ENCODE results near the gene MGAT5B.
A peak's percentile ranks its signal among the peaks of the same experiment; 100 is the strongest.

The MGAT5B gene

GRCh38 chr17:76880268-76880667 is 12.1 kb downstream of the MGAT5B start:
- DNase-seq (ENCODE audit: low spot score) = no peak

GRCh38 chr17:76880971-76881370 is 12.8 kb downstream of the MGAT5B start:
- DNase-seq (ENCODE audit: low spot score) = no peak

- no peak for DNase-seq (ENCODE audit: low spot score)
Measured at GRCh38 chr17:76881408-76881807, 13.2 kb downstream of the MGAT5B start.

- DNase-seq (ENCODE audit: low spot score) = no peak
Measured at GRCh38 chr17:76881966-76882365, 13.8 kb downstream of the MGAT5B start.

GRCh38 chr17:76883744-76884525 is 15.7 kb downstream of the MGAT5B start:
- DNase-seq (ENCODE audit: low spot score) = no peak

- no peak for DNase-seq (ENCODE audit: low spot score)
Measured at GRCh38 chr17:76884995-76885893, 17.0 kb downstream of the MGAT5B start.

- no peak for DNase-seq (ENCODE audit: low spot score)
Measured at GRCh38 chr17:76885894-76886290, 17.7 kb downstream of the MGAT5B start.

GRCh38 chr17:76886395-76886794 is 18.2 kb downstream of the MGAT5B start:
- no peak for DNase-seq (ENCODE audit: low spot score)

GRCh38 chr17:76887802-76888201 is 19.6 kb downstream of the MGAT5B start:
- peak; percentile 14 for DNase-seq (ENCODE audit: low spot score)

GRCh38 chr17:76888661-76889060 is 20.5 kb downstream of the MGAT5B start:
- DNase-seq (ENCODE audit: low spot score) = no peak

GRCh38 chr17:76889323-76889722 is 21.1 kb downstream of the MGAT5B start:
- no peak for DNase-seq (ENCODE audit: low spot score)

- no peak for DNase-seq (ENCODE audit: low spot score)
Measured at GRCh38 chr17:76892329-76892728, 24.1 kb downstream of the MGAT5B start.

GRCh38 chr17:76893623-76894334 is 25.6 kb downstream of the MGAT5B start:
- no peak for DNase-seq (ENCODE audit: low spot score)

- no peak for DNase-seq (ENCODE audit: low spot score)
Measured at GRCh38 chr17:76894842-76895241, 26.6 kb downstream of the MGAT5B start.

- DNase-seq (ENCODE audit: low spot score) = no peak
Measured at GRCh38 chr17:76897023-76897422, 28.8 kb downstream of the MGAT5B start.

GRCh38 chr17:76899414-76899813 is 31.2 kb downstream of the MGAT5B start:
- DNase-seq (ENCODE audit: low spot score) = no peak

- no peak for DNase-seq (ENCODE audit: low spot score)
Measured at GRCh38 chr17:76900723-76901122, 32.5 kb downstream of the MGAT5B start.

GRCh38 chr17:76901542-76902197 is 33.5 kb downstream of the MGAT5B start:
- DNase-seq (ENCODE audit: low spot score) = no peak

- DNase-seq (ENCODE audit: low spot score) = no peak
Measured at GRCh38 chr17:76902476-76902875, 34.3 kb downstream of the MGAT5B start.

- no peak for DNase-seq (ENCODE audit: low spot score)
Measured at GRCh38 chr17:76903631-76904030, 35.4 kb downstream of the MGAT5B start.

GRCh38 chr17:76904116-76904515 is 35.9 kb downstream of the MGAT5B start:
- DNase-seq (ENCODE audit: low spot score) = no peak

GRCh38 chr17:76905036-76905435 is 36.8 kb downstream of the MGAT5B start:
- no peak for DNase-seq (ENCODE audit: low spot score)
